GM18502 (cell line): ENCODE results near the gene BBLN.

Experiments used
- ATAC-seq: cut with Tn5 transposase; IDR thresholded peaks from one replicate; pipeline ENCODE4 v1.9.1; 2021; ENCODE audit warnings: mild to moderate bottlenecking; ENCODE audit not compliant: unreplicated experiment, poor library complexity

BBLN gene

GRCh38 chr9:128185979-128186965 is 26.2 kb downstream of the BBLN start:
- no peak for ATAC-seq

DNA sequence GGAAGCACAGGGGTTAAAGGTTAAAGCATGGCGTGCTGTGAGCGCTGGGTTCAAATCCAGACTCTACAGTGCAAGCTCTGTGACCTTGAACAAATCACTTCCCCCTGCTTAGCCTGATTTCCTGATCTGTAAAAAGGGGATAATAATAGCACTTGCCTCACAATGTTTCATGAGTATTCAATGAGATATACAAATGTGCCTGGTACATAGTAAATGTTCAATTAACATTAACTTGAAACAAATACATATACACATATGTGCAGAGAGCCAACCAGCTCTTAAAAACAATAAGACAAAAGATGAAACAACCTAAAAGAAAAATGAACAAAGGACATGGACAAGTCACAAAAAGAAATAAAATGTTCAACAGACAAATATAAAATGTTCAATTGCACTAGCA is 27.3 kb downstream of the BBLN start:
- no peak for ATAC-seq

GRCh38 chr9:128188209-128188608 is 28.1 kb downstream of the BBLN start:
- no peak for ATAC-seq

DNA sequence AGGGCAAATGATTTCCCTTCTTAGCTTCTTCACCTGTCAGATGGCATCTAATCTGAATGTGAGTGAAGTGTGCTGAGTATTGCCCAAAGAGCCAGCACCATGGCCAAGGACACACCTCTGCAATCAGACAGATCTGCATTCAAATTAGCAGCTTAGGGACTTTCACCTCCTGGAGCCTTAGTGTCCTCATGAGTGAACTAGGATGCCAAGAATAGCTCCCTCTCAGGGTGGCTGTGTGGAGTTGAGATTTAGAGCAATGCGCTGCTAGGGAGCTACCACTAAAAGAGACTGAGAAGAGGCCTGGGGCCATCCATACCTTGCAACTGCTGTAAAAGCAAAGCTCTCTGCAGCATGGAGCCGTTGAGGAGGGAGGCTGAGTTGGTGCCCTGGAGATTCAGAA is 29.9 kb downstream of the BBLN start:
- no peak for ATAC-seq

- peak; percentile 23 for ATAC-seq
Measured at GRCh38 chr9:128190516-128191405, 30.7 kb downstream of the BBLN start.

DNA sequence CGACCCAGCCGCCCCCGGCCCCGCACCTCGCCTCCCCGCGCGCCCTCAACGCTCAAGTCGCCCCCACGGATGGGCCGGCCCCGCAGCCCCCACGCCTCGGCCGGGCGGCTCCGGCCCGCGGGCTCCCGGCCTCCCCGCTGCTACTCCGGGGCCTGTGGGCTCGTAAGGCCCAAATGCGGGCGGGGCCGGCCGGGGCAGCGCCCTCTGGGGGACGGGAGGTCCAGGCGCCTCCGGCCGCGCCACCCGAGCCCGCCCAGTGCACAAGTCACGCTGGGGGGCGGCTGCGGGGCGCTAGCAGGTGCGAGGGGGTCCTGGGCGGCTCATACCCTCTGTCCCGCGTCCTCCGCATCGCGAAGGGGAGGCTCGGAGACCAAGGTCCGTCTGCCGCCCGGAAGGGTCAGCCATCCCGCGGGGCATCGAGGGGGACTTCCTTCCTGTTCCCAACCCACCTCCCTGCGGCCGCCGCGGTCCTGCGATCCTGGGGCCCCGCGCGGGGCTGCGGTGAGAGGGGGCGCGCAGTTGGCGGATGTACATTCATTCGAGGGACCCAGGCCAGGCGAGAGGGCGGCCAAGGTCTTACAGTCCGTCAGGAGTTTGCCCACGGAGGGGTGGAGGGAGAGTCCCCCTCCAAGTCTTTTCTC is 31.5 kb downstream of the BBLN start, which contains the start of gene CIZ1:
Gene CIZ1 (minus strand): TSS at position 167 of the 641 bp plus-strand sequence. CDS start 715 bp downstream, outside the sequence.
- peak; percentile 67 for ATAC-seq

GRCh38 chr9:128192601-128193371 is 32.7 kb downstream of the BBLN start:
- peak; percentile 65 for ATAC-seq

DNA sequence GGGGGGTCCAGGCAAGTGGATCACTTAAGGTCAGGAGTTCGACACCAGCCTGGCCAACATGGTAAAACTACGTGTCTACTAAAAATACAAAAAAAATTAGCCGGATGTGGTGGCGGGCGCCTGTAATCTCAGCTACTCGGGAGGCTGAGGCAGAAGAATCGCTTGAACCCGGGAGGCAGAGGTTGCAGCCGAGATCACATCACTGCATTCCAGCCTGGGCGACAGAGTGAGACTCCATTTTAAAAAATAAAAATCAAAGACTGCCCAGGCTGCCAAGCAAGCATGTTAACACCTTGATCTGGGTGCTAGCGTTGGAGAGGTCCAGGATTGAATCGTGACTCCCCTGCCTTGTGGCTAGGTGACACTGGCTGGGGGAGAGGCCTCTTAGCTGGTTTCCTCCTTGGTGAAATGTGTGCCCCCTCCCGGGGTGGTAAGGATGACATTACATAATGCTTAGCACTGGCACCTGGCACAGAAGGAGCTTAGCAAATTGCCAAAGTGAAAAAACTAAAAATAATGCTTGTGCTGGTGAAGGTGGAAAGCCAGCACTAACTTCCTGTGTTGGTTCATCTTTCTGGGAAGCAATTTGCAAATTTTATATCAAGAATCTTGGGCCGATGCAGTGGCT is 33.5 kb downstream of the BBLN start:
- no peak for ATAC-seq

DNA sequence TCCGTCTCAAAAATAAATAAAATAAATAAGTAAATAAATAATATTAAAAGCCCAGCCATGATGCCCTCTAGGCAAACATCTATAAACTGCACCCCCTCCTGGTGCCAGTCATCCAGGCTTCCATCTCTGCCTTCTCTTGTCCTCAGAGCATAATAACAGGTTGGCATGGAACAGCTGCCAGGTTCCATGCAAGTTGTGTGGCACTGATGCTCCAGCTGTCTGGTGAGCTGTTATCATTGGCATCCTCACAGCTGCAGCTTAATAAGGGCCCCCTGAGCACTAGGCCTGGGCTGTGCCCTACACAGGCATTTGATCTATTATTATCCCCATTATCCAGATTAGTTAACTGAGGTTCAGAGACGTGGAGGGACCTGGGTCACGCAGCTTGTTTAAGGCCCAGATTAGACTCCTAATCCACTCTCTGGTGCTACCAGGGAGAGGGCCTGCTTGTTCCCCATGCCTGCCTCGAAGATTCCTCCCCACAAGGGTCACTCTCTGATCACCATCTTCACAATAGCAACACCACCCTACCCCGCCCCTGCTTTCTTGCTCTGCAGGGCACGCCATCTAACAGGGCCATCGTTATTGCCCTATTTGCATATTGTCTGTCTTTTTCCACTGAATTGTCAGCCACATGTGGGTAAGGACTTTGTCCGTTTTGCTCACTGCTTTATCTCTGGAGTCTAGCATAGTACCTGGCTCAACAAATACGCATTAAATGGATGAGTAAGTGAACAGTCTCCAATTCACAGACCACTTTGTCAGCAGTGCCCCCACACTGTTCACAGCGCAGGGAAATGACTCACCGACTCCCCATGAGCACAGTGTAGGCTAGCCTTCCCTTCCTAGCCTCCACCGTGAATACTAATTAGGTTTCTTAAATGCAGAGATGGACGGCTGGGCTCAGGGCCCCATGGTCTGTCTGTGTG is 41.6 kb downstream of the BBLN start:
- no peak for ATAC-seq

DNA sequence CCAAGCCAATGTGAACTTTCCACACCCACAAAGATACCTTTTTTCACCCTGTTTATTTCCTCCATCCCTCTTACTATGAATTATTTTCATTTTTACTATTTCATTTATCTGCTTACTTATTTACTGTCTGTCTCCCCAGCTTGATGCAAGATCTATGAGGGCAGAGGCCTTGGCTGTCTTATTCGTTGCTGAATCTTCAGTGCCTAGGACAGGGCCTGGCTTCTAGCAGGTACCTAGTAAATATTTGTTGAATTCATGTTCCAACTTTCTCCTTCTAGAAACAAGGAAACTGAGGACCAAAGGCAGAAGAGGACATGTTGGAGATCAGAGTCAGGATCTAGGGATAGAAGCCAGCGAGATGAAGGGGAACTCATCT is 42.6 kb downstream of the BBLN start:
- ATAC-seq: no peak

DNA sequence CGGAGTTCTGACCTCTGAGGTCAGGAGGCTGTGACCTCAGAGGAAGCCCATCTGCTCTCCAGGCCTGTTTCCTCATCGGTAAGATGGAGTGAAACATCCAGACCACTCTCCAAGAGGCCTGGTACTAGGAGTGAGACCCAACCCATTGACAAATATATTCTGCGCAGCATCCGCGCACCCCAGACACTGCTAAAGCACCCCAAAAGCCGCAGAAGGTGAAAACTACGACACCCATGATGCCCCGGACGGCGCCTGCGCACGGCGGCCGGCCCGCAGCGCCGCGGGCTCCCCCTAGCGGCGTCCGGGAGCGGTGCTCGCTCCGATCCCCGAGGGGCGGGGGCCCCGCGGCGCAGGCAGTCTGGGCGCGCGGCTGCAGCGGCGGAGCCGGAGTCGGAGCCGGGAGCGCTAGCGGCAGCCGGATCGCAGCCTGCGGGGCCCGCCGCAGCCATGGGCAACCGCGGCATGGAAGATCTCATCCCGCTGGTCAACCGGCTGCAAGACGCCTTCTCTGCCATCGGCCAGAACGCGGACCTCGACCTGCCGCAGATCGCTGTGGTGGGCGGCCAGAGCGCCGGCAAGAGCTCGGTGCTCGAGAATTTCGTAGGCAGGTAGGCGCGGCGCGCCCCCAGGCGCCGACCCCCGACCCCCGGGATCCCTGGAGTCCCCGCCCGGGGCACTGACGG is 43.1 kb downstream of the BBLN start, which contains the start of gene DNM1:
Gene DNM1 (plus strand): TSS at position 356 of the 683 bp plus-strand sequence. CDS start 92 bp downstream, at position 448.
- ATAC-seq: peak; percentile 78

DNA sequence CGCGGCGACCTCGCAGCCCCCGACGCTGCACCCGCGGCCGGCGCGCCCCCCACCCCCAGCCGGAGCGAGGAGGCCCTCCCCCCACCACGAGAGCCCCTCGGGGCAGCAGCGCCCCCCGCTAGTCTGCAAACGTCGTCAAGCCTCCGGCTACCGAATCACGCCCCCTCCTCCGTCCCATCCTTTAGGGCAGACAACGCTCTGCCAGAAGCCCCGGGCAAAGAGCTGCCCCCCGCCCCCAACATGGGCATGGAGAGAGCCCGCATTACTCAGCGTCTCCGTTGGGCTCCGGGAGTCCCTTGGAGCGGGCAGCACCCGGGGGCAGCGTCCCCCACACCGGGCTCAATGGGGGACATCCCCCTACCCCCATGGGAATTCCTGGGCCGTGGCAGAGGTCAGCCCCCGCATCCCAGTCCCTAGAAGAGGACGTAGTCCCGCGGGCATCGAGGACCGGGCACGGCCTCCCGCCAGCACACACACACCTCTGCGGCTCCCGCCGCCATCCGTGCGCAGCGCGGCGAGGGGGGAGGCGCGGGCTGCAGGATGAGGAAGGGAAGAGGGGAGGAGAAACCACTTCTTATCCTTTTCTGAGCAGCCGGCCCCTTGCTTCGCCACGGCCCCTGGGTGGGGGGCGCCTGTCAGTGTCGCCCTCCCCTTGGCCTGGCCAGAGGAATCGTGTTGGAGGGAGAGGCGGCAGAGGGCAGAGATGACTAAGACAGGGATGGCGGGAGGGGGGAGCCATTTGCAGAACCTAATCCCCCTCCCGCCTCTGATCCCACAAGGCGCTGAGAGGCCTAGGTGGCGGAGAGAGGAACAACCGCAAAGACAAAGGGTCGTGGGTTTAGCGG is 43.9 kb downstream of the BBLN start:
- ATAC-seq: no peak

- ATAC-seq: no peak
Measured at GRCh38 chr9:128204858-128205257, 44.8 kb downstream of the BBLN start.

GRCh38 chr9:128205296-128205944 is 45.4 kb downstream of the BBLN start:
- ATAC-seq: no peak

DNA sequence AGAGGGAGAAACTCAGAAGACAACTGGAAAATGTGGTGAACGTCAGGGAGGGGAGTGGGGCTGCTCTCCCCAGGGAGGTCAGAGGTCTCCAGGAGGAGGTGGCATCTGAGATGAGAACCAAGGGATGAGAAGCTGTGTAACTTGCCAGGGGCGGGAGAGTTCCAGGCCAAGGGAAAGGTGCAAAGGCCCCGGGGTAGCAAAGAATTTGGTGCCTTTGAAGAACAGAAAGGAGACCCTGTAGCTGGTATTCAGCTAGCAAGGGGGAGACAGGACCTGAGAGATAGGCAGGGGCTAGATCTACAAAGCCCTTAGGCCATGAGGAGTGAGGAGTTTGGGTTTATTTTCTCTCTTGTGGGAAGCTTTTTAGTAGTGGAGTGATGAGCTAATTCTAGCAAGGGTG is 46.4 kb downstream of the BBLN start:
- no peak for ATAC-seq
